IPS DF 6.9 (cell line): ENCODE data around the gene PCIF1.
"Not testable (repeated sequence)": the region's sequence is repeated elsewhere in the genome, so short reads cannot be mapped to it uniquely, and the experiment has no call there.

ENCODE experiments used
- DNase-seq: peaks from one replicate; pipeline ENCODE4 v3.0.0-alpha.2; 2013; ENCODE audit warnings: low read depth, low spot score
- H3K27ac ChIP-seq: one replicate; pipeline ENCODE4 v1.5.1; 2013; ENCODE audit warnings: low read length, control low read depth
- H3K27me3 ChIP-seq: 2 replicates; pipeline ENCODE4 v1.6.1; 2013; ENCODE audit warnings: mild to moderate bottlenecking, low read length; ENCODE audit not compliant: control insufficient read depth, insufficient read depth
- H3K36me3 ChIP-seq: 2 replicates; pipeline ENCODE4 v1.6.1; 2013; ENCODE audit warnings: low read length; ENCODE audit not compliant: control insufficient read depth, insufficient read depth
- H3K4me1 ChIP-seq: 2 replicates; pipeline ENCODE4 v1.6.1; 2013; ENCODE audit warnings: low read length; ENCODE audit not compliant: control insufficient read depth, insufficient read depth
- H3K4me3 ChIP-seq: 2 replicates; pipeline ENCODE4 v1.5.1; 2013; ENCODE audit warnings: mild to moderate bottlenecking, low read length
- H3K9me3 ChIP-seq: 2 replicates; pipeline ENCODE4 v1.6.1; 2013; ENCODE audit warnings: low read length, inconsistent platforms; ENCODE audit not compliant: control insufficient read depth, insufficient read depth
- WGBS: extraction: QIAGEN DNeasy Blood & Tissue Kit; methylation state at CpG from one replicate; pipeline ENCODE4 v1.1.7; 2013; ENCODE audit warnings: mixed read lengths, missing lambda C conversion rate; ENCODE audit not compliant: insufficient read length, insufficient coverage; 5-methylcytosine and 5-hydroxymethylcytosine counted together

The PCIF1 gene

DNA sequence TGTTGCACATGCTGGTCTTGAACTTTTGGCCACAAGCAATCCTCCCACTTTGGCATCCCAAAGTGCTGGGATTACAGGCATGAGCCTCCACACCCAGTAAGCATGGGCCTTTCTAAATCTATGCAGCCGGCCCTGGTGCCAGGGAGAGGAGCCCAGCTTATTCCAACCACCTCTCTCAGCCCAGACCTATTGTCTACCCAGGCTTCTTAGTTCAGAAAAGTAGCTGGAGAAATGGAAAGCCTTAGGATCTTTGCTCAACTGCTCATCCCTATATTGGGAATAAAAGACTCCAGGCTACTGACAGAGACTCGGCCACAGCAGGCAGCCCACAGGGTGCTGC lies 7.8 kb upstream of the PCIF1 start:
- Histone ChIP-seq H3K36me3 (no peaks in the 10 kb centered on the region), H3K4me1 (peaks cover 2% of the 10 kb centered on the region; the same call in 1 of the 2 replicates), H3K9me3 (no peaks in the 10 kb centered on the region), H3K27ac (no peak overlapping the region), H3K27me3 (no peaks in the 10 kb centered on the region), H3K4me3 (no peak overlapping the region)
- no peak for DNase-seq
- no CpG with 5 or more reads among the region's 2 CpGs for WGBS

- Histone ChIP-seq H3K27me3 (no peaks in the 10 kb centered on the region), H3K36me3 (no peaks in the 10 kb centered on the region), H3K4me1 (peaks cover 2% of the 10 kb centered on the region; the same call in 1 of the 2 replicates), H3K27ac (no peak overlapping the region), H3K4me3 (no peak overlapping the region), H3K9me3 (no peaks in the 10 kb centered on the region)
- no CpG with 5 or more reads among the region's 14 CpGs for WGBS
- DNase-seq: no peak
These were observed 7.2 kb upstream of the PCIF1 start for GRCh38 chr20:45927071-45927878.

- WGBS: no CpG with 5 or more reads among the region's 17 CpGs
- not testable (repeated sequence) for H3K27me3 ChIP-seq, H3K4me3 ChIP-seq, H3K36me3 ChIP-seq, H3K4me1 ChIP-seq, H3K27ac ChIP-seq, DNase-seq, H3K9me3 ChIP-seq
These were observed 2.8 kb upstream of the PCIF1 start for GRCh38 chr20:45931680-45932079.

GRCh38 chr20:45933266-45934045 lies 1.0 kb upstream of the PCIF1 start:
- H3K27ac ChIP-seq: peak overlapping the region; percentile 25
- peak overlapping the region; percentile 77; the same call in 1 of the 2 replicates for H3K4me3 ChIP-seq
- peak; percentile 89 for DNase-seq
- H3K36me3 ChIP-seq: peaks cover 5% of the 10 kb centered on the region; the same call in 1 of the 2 replicates
- WGBS: no CpG with 5 or more reads among the region's 22 CpGs
- H3K4me1 ChIP-seq: no peaks in the 10 kb centered on the region
- no peaks in the 10 kb centered on the region for H3K9me3 ChIP-seq
- H3K27me3 ChIP-seq: no peaks in the 10 kb centered on the region

DNA sequence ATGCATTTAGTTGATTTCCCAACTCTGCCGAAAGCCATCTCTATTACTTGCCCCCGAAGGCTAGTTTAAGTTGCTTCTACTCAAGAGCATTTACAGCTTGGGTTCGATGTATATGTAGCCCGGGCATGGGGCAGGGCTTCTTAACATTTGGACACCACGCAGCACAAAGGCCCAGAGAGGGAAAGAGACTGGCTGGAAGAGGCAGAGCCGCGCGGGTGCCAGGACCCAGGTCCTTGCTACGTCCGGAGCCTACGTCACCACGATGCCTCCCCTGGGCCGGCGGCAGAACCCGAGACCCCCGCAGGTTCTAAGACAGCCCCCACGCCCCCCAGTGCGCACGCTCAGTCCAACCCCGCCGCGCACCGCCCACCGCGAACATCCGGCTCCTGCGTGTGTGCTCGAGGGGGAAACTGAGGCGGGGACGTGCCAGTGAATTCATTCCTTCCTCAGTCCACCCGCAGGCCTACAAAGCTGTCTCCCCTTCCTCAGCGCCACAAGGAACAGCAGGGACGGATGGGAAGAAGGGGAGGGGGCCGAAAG lies 367 bp upstream of the PCIF1 start:
- peaks cover 8% of the 10 kb centered on the region; the same call in 1 of the 2 replicates for H3K36me3 ChIP-seq
- peak overlapping the region; percentile 25 for H3K27ac ChIP-seq
- DNase-seq: peak; percentile 35
- no peaks in the 10 kb centered on the region for H3K27me3 ChIP-seq
- no peaks in the 10 kb centered on the region for H3K9me3 ChIP-seq
- H3K4me3 ChIP-seq: peak overlapping the region; percentile 77; the same call in 1 of the 2 replicates
- no CpG with 5 or more reads among the region's 34 CpGs for WGBS
- 0 out of 2 replicates have a peak, but pooled peaks cover 2% of the 10 kb centered on the region for H3K4me1 ChIP-seq

- DNase-seq: no peak
- H3K9me3 ChIP-seq: no peaks in the 10 kb centered on the region
- H3K27me3 ChIP-seq: no peaks in the 10 kb centered on the region
- H3K4me1 ChIP-seq: 0 out of 2 replicates have a peak, but pooled peaks cover 2% of the 10 kb centered on the region
- H3K36me3 ChIP-seq: peaks cover 20% of the 10 kb centered on the region
- no CpG with 5 or more reads among the region's 21 CpGs for WGBS
- H3K4me3 ChIP-seq: peak overlapping the region; percentile 88; the same call in 1 of the 2 replicates
- no peak overlapping the region for H3K27ac ChIP-seq
These were observed 1.0 kb downstream of the PCIF1 start for GRCh38 chr20:45935416-45936046.

DNA sequence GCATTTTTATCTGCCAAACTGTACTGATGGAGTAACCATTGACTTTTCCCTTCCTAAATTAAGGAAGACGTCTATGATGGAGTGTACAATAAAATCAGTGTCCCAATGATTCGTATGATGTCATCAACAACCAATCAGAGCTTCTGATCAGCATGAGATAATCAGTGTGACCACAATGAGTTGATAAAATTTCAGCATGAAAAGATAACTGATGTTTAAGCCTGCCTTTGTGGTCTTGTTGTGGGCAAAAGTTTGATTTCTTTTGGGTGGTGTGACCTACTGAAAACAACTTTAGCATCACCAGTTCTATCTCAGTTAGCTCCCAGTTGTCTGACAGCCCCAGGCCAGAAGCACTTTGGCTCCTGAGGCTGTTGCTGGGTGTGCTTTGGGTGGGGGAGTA lies 3.3 kb downstream of the PCIF1 start:
- Histone ChIP-seq H3K9me3 (no peaks in the 10 kb centered on the region), H3K4me3 (no peak overlapping the region), H3K27me3 (no peaks in the 10 kb centered on the region), H3K36me3 (peaks cover 26% of the 10 kb centered on the region), H3K4me1 (0 out of 2 replicates have a peak, but pooled peaks cover 2% of the 10 kb centered on the region), H3K27ac (no peak overlapping the region)
- no CpG with 5 or more reads among the region's 2 CpGs for WGBS
- DNase-seq: no peak

GRCh38 chr20:45938727-45939438 lies 4.4 kb downstream of the PCIF1 start:
- Histone ChIP-seq H3K36me3 (peaks cover 36% of the 10 kb centered on the region), H3K4me3 (no peak overlapping the region), H3K27me3 (no peaks in the 10 kb centered on the region), H3K4me1 (0 out of 2 replicates have a peak, but pooled peaks cover 2% of the 10 kb centered on the region), H3K9me3 (no peaks in the 10 kb centered on the region), H3K27ac (no peak overlapping the region)
- peak; percentile 39 for DNase-seq
- no CpG with 5 or more reads among the region's 13 CpGs for WGBS

- Histone ChIP-seq H3K4me3 (no peak overlapping the region), H3K4me1 (0 out of 2 replicates have a peak, but pooled peaks cover 2% of the 10 kb centered on the region), H3K36me3 (peaks cover 47% of the 10 kb centered on the region), H3K27ac (no peak overlapping the region), H3K27me3 (no peaks in the 10 kb centered on the region), H3K9me3 (no peaks in the 10 kb centered on the region)
- WGBS: no CpG with 5 or more reads among the region's 3 CpGs
- DNase-seq: no peak
These were observed 5.6 kb downstream of the PCIF1 start for GRCh38 chr20:45940053-45940452.
